SK-N-SH (cell line): Measurements from ENCODE around the gene PRKG1. TPM values are rescaled to one million over a fixed set of nuclear protein-coding genes. Genes with fewer than 3 reads are reported as not detected.

Source experiments
- CTCF ChIA-PET: fragments of 300-600, 350-600 bp; formaldehyde crosslinking; extraction: SDS; loops from one replicate; lab custom pipeline; 2021; lab: Yijun Ruan, JAX
- POLR2A ChIA-PET: fragments of 350-600 bp; sonication (Branson Sonifier 250); formaldehyde crosslinking; extraction: SDS; loops from one replicate; lab custom pipeline; 2020; ENCODE audit warnings: antibody characterized with exemption, inconsistent platforms; lab: Yijun Ruan, JAX
- DNase-seq: peaks from one replicate; pipeline ENCODE4 v3.0.0; 2012
- H2AFZ ChIP-seq: fragments of 200-600 bp; sonication (generic); 2 replicates; pipeline ENCODE4 v1.8.1; 2016; ENCODE audit warnings: antibody characterized with exemption, mild to moderate bottlenecking, low read depth
- H3F3A ChIP-seq: fragments of 200-600 bp; sonication (generic); replicated peaks from 2 replicates; pipeline ENCODE3; 2016; ENCODE audit warnings: antibody characterized with exemption, mild to moderate bottlenecking; ENCODE audit not compliant: insufficient read depth
- H3K27ac ChIP-seq, 2 experiments: fragments of 200-500 bp in 1 of 2; fragments of 200-600 bp in 1 of 2; sonication (Bioruptor generic) in 1 of 2; sonication (generic), shearing (Covaris generic) in 1 of 2; 2 replicates each; pipeline versions ENCODE4 v1.5.1 to v1.6.1; 2014 to 2016; ENCODE audit warnings: low read depth in 2 of 2, inconsistent platforms in 1 of 2, low read length in 1 of 2, mild to moderate bottlenecking in 1 of 2, mixed read lengths in 1 of 2
- H3K27me3 ChIP-seq: fragments of 200-600 bp; sonication (generic), shearing (Covaris generic); 2 replicates; pipeline ENCODE4 v1.6.1; 2016; ENCODE audit warnings: mixed run types; ENCODE audit not compliant: insufficient read depth
- H3K36me3 ChIP-seq, 2 experiments: fragments of 200-500 bp in 1 of 2; fragments of 200-600 bp in 1 of 2; sonication (Bioruptor generic) in 1 of 2; sonication (generic) in 1 of 2; replicated peaks in 1 of 2; 2 replicates each; pipeline versions ENCODE3 to v1.5.1; 2014 to 2016; ENCODE audit warnings: low read length in 1 of 2, mild to moderate bottlenecking in 1 of 2; ENCODE audit not compliant: insufficient read depth in 2 of 2, control insufficient read depth in 1 of 2
- H3K4me1 ChIP-seq, 2 experiments: fragments of 200-500 bp in 1 of 2; fragments of 200-600 bp in 1 of 2; sonication (Bioruptor generic) in 1 of 2; sonication (generic), shearing (Covaris generic) in 1 of 2; 2 replicates each; pipeline versions ENCODE4 v1.5.1 to v1.6.1; 2014 to 2016; ENCODE audit warnings: low read depth in 1 of 2, low read length in 1 of 2, mixed run types in 1 of 2; ENCODE audit not compliant: insufficient read depth in 2 of 2, control insufficient read depth in 1 of 2
- H3K4me2 ChIP-seq: fragments of 200-600 bp; sonication (generic), shearing (Covaris generic); 2 replicates; pipeline ENCODE4 v1.6.1; 2017; ENCODE audit warnings: mixed run types
- H3K4me3 ChIP-seq, 2 experiments: fragments of 200-500 bp in 1 of 2; fragments of 200-600 bp in 1 of 2; sonication (Bioruptor generic) in 1 of 2; sonication (generic), shearing (Covaris generic) in 1 of 2; 2 replicates each; pipeline versions ENCODE4 v1.5.1 to v1.8.1; 2014 to 2016; ENCODE audit warnings: low read depth in 2 of 2, inconsistent platforms in 1 of 2, low read length in 1 of 2, mild to moderate bottlenecking in 1 of 2, mixed read lengths in 1 of 2, moderate library complexity in 1 of 2
- H3K79me2 ChIP-seq: fragments of 200-600 bp; sonication (generic); 2 replicates; pipeline ENCODE4 v1.8.1; 2017; ENCODE audit warnings: mild to moderate bottlenecking; ENCODE audit not compliant: insufficient read depth
- H3K9ac ChIP-seq: fragments of 200-600 bp; sonication (generic); 2 replicates; pipeline ENCODE4 v1.6.1; 2017; ENCODE audit warnings: mixed run types
- H3K9me2 ChIP-seq: fragments of 200-600 bp; sonication (generic); 2 replicates; pipeline ENCODE4 v1.6.1; 2017; ENCODE audit warnings: mixed run types
- H3K9me3 ChIP-seq: fragments of 200-600 bp; sonication (generic); 2 replicates; pipeline ENCODE4 v1.6.1; 2017; ENCODE audit warnings: mixed run types, mild to moderate bottlenecking, moderate library complexity
- H4K20me1 ChIP-seq: fragments of 200-600 bp; sonication (generic); 2 replicates; pipeline ENCODE4 v1.6.1; 2017; ENCODE audit warnings: mild to moderate bottlenecking, mixed run types; ENCODE audit not compliant: insufficient read depth
- CHD2 ChIP-seq: fragments of 150-350 bp; IDR thresholded peaks from 2 replicates; pipeline ENCODE4 v1.6.1; 2018; ENCODE audit warnings: low read length; ENCODE audit not compliant: partially characterized antibody
- EP300 ChIP-seq, 2 experiments: IDR thresholded peaks; 2 replicates each; pipeline versions ENCODE4 v1.4.0 to v1.6.1; 2012; ENCODE audit warnings: borderline replicate concordance in 1 of 2, low read depth in 1 of 2, low read length in 1 of 2
- FOSL2 ChIP-seq: IDR thresholded peaks from 2 replicates; pipeline ENCODE4 v1.4.0; 2012; ENCODE audit warnings: low read depth, mild to moderate bottlenecking, moderate library complexity, borderline replicate concordance
- GABPA ChIP-seq: IDR thresholded peaks from 2 replicates; pipeline ENCODE4 v1.4.0; 2012; ENCODE audit warnings: low read depth, mild to moderate bottlenecking
- IRF3 ChIP-seq: fragments of 150-350 bp; IDR thresholded peaks from 2 replicates; pipeline ENCODE4 v1.6.1; 2016; ENCODE audit warnings: mild to moderate bottlenecking, low read depth, low read length
- JUND ChIP-seq: IDR thresholded peaks from 2 replicates; pipeline ENCODE4 v1.4.0; 2012
- MAX ChIP-seq: IDR thresholded peaks from 2 replicates; pipeline ENCODE4 v1.4.0; 2012; ENCODE audit warnings: low read depth
- NFIC ChIP-seq: IDR thresholded peaks from 2 replicates; pipeline ENCODE4 v1.4.0; 2012; ENCODE audit warnings: borderline replicate concordance
- PBX3 ChIP-seq: IDR thresholded peaks from 2 replicates; pipeline ENCODE4; 2012
- RAD21 ChIP-seq: IDR thresholded peaks from 2 replicates; pipeline ENCODE4 v1.6.1; 2012; ENCODE audit warnings: mild to moderate bottlenecking, low read length
- RCOR1 ChIP-seq: fragments of 150-350 bp; IDR thresholded peaks from 2 replicates; pipeline ENCODE4 v1.6.1; 2017; ENCODE audit warnings: antibody characterized with exemption, low read length
- SIN3A ChIP-seq: IDR thresholded peaks from 2 replicates; pipeline ENCODE4 v1.6.1; 2012; ENCODE audit warnings: low read depth, mild to moderate bottlenecking, low read length, moderate library complexity, borderline replicate concordance
- TEAD4 ChIP-seq: IDR thresholded peaks from 2 replicates; pipeline ENCODE4 v1.4.0; 2012; ENCODE audit warnings: mild to moderate bottlenecking, borderline replicate concordance; ENCODE audit not compliant: insufficient read depth
- USF1 ChIP-seq: IDR thresholded peaks from 2 replicates; pipeline ENCODE4 v1.4.0; 2012; ENCODE audit warnings: low read depth, borderline replicate concordance
- YY1 ChIP-seq: IDR thresholded peaks from 2 replicates; pipeline ENCODE4 v1.4.0; 2012; ENCODE audit warnings: low read depth, mild to moderate bottlenecking
- ZBTB33 ChIP-seq: IDR thresholded peaks from 2 replicates; pipeline ENCODE4 v1.4.0; 2012; ENCODE audit warnings: low read depth, borderline replicate concordance
- WGBS: methylation state at CpG from one replicate; pipeline ENCODE4 v1.1.6; 2017; ENCODE audit warnings: low lambda C conversion rate; 5-methylcytosine and 5-hydroxymethylcytosine counted together
- polyA plus RNA-seq, 3 experiments: library from polyadenylated mRNA; depleted of rRNA; stranded (reverse); fragments of >200 nt; gene quantifications; 2 replicates each; pipeline ENCODE4 v1.2.3, GENCODE V29; 2012

Gene PRKG1
- polyA plus RNA-seq, 1 of the 3 experiments (the other 2 are of a cell fraction), result 4.1 TPM

- TF ChIP-seq MAX (no peak), IRF3 (no peak), TEAD4 (no peak)
- TF ChIP-seq, all 33 proteins: peak for 0
Measured at GRCh38 chr10:51472154-51472553, 397.9 kb downstream of the PRKG1 start (continued).

GRCh38 chr10:51479711-51480110 is 405.4 kb downstream of the PRKG1 start:
- ChIA-PET POLR2A (no interaction called here), CTCF (interaction anchor here (1.2 kb wide), 1 partner anchor 14 kb away, joined by 3 read pairs; no protein-coding TSS in a partner anchor)
- H3K4me3 ChIP-seq, result no peak overlapping the region
- H3K27me3 ChIP-seq, result no peaks in the 10 kb centered on the region
- H2AFZ ChIP-seq, result no peak overlapping the region
- no peaks in the 10 kb centered on the region for H3F3A ChIP-seq
- no peak for TF ChIP-seq NFIC
- TF ChIP-seq, all 33 proteins: peak for 0
- Histone ChIP-seq H3K27ac (no peak overlapping the region), H3K79me2 (no peaks in the 10 kb centered on the region), H3K4me2 (no peak overlapping the region), H3K9ac (no peak overlapping the region), H3K36me3 (no peaks in the 10 kb centered on the region), H4K20me1 (no peaks in the 10 kb centered on the region), H3K9me3 (no peaks in the 10 kb centered on the region), H3K4me1 (no peaks in the 10 kb centered on the region), H3K9me2 (no peaks in the 10 kb centered on the region)
- DNase-seq, result no peak
- 53% methylated on average over 3 of the region's 3 CpGs for WGBS

GRCh38 chr10:51485668-51486067 is 411.4 kb downstream of the PRKG1 start:
- H3K9ac ChIP-seq, result no peak overlapping the region
- DNase-seq, result no peak
- no peaks in the 10 kb centered on the region for H3F3A ChIP-seq
- H4K20me1 ChIP-seq, result no peaks in the 10 kb centered on the region
- H2AFZ ChIP-seq, result no peak overlapping the region
- no peak overlapping the region for H3K27ac ChIP-seq
- H3K36me3 ChIP-seq, result no peaks in the 10 kb centered on the region
- no peaks in the 10 kb centered on the region for H3K9me2 ChIP-seq
- H3K4me2 ChIP-seq, result no peak overlapping the region
- POLR2A ChIA-PET, result no interaction called here
- H3K4me3 ChIP-seq, result no peak overlapping the region
- no peaks in the 10 kb centered on the region for H3K9me3 ChIP-seq
- no peaks in the 10 kb centered on the region for H3K27me3 ChIP-seq
- H3K79me2 ChIP-seq, result no peaks in the 10 kb centered on the region
- WGBS, result 90% methylated on average over 5 of the region's 5 CpGs
- TF ChIP-seq SIN3A (no peak), MAX (no peak), EP300 (IDR thresholded peaks at IDR 0.05; ENCODE audit: borderline replicate concordance in 1 of 2, low read depth in 1 of 2, low read length in 1 of 2) (no peak), RAD21 (no peak), PBX3 (no peak), ZBTB33 (no peak), GABPA (no peak), RCOR1 (no peak), CHD2 (no peak), USF1 (no peak), FOSL2 (no peak), YY1 (no peak), JUND (no peak)
- H3K4me1 ChIP-seq, result no peaks in the 10 kb centered on the region
- CTCF ChIA-PET, result no interaction called here
